DMS 273 (cell line): ENCODE measurements around the gene NOL4L.

Experiments
- DNase-seq: peaks from one replicate; lab custom pipeline; 2025; ENCODE audit not compliant: unreplicated experiment; lab: John Stamatoyannopoulos, UW

Gene NOL4L

DNA sequence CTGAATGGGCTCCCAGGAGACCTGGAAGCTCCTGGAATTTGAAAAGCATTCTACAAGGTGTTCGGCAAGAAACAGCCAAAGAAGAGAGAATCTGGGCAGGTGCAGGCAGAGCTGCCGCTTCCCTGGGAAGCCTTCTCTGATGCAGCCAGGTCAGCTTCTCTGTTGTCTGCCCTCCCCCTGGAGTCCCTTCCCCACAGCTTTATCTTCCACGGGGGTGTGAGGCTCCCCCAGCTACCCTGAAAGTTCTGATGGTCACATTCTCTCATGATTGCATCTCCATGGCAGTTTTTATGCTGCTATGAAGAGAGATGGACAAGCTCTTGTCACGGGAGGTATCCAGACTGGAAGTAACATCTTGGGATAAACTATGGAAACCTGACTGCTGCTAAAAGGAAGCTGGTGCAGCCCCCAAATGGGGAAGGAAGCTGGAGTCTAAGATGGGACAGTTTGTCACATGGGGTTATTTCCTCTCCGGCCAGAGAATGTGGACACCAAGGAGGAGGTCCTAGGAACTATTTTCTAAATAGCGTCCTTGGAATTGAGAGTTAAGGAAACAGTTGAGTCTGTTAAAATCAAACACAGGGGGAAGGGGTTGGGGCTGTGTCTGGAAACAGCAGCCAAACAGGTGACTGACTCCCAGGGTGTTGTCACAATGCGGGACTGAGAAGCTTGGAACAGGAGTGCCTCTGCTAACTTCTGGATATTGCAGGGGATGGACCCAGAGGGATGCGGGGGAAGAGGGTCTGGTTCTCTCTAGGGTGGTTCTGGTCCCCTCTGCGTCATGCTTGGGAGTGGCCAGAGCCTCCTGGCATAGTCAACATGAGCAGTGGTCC lies 135.9 kb downstream of the NOL4L start:
- DNase-seq: no peak

DNA sequence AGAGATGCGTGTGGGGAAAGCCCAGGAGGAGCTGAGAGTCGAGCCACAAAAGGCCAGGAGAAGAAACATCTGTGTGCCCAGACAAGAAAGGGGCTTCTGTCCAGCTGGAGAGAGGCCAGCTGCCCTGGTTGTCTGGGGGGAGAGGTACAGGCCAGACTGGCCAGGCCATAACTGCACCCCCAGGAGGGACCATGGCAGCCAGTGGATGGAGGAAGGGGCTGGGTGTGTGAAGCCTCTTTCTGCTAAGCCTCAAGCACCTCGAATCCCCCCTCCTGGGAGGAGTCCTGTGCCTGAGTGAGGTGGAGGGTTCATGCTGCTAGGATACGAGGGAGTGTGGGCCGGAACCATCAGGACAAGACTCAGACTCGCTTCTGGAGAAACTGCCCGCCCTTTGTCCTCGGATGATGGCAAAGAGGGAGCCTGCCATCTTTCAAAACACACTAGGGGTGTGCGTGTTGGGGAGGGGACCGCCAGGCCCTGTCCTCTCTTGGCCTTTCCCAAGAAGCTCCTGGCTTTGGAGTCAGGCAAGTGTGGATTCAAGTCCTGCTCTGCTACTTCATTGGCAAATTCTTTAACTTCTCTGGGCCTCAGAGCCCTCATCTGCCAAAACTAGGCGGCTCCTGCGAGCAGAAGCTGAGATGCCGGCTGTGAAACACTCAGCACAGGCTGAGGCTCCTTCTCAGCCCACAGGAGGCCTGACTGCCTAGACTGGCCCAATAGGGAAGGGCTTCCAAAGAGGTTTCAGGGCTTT lies 136.7 kb downstream of the NOL4L start:
- DNase-seq: no peak

- no peak for DNase-seq
These were observed 137.8 kb downstream of the NOL4L start for GRCh38 chr20:32447136-32448027.

- no peak for DNase-seq
These were observed 138.6 kb downstream of the NOL4L start for GRCh38 chr20:32446301-32447100.

GRCh38 chr20:32445539-32446273 lies 139.4 kb downstream of the NOL4L start:
- DNase-seq: no peak

- DNase-seq: no peak
These were observed 140.5 kb downstream of the NOL4L start for GRCh38 chr20:32444474-32445220.

DNA sequence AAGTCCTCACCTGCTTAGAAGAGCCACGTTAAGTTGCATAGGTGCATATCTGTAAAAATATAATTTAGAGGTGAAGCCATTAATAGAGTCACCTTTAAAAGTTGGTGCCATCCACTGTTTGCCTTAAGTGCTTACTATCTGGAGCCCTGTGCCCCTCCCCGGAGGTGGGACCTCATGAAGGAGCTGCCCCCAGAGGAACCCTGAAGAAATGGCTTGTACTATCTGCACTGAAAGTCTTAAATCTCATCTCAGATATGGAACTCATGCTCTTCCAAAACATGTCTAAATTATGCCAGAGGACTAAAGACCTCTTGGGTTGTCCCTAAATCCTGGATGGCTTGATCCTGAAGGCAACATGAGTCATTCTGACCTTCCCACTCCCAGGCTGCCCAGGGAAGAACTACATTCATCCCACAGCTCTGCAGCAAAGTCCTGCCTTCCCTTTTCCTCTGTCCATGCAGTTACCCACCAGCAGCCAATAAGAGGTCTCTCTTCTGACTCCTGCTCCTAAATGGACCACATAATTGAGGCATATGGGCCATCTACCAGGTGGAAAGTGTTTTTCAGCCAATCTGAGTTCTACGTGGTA lies 141.7 kb downstream of the NOL4L start:
- no peak for DNase-seq

DNA sequence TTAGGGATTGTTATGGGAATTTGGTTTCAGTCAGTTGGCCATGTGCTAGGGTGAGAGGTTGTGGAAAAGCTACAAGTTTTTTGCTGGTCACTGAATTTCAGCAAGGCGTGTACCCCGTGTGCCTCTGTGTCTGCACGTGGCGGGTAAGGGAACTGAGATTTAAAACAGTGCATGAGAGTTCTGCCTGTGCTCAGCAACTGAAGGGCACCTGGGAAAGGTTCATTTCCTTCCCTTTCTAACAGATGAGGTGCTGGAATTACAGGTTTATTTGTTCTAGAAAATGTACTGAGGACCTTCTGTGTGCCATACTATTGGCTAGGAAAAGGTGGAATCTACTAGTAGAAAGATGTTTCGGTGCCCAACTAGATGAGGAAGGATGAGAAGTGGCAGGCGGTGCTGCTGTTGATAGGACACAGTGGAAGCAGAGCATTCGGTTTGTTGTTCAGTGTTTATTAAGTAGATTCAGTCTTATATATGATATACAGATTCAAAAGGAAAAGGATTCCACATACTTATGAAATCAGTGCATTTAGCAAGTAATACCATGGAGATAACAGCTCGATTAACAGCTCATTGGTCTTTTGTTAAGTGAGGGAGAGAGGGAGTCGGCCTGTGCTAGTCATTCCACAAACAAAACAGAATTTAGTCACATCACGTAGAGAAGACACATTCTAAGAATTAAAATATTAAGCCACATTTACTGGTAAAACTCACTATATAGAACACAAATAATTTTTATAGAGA lies 142.3 kb downstream of the NOL4L start:
- DNase-seq: no peak

GRCh38 chr20:32441638-32442037 lies 143.5 kb downstream of the NOL4L start:
- no peak for DNase-seq

GRCh38 chr20:32440758-32441078 lies 144.4 kb downstream of the NOL4L start:
- DNase-seq: no peak

DNA sequence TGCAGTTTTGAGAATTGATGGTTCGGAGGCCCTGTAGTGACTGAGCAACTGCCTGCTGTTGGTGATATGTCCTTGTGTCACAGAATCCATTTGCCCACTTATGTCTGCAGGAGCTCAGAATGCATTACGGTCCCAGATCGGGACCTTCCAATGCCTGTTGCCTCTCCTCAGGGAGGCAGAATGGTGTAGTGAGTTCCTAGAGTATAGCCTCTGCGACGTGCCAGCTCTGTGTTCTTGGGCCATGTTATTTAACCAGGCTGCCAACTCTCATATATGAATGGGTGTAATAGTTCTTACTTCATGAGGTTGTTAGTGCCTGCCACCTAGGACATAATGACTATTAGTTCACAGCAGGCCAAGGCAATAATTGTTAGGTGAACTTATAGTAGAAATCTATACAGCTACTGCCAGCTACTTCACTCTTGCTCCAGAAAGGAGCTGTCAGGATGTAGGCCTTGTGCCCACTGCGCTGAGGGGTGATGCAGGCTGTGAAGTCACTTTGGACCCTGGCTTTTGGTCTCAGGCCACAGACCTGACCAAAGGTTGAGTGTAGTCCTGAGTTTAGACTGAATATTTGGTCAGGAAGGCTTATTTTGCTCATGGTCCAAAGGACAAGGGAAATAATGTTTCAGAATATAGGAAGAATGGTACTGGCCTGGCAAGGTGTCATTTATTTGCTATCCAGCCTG lies 144.9 kb downstream of the NOL4L start:
- DNase-seq: no peak

GRCh38 chr20:32439132-32439829 lies 145.9 kb downstream of the NOL4L start:
- DNase-seq: no peak

- no peak for DNase-seq
These were observed 146.7 kb downstream of the NOL4L start for GRCh38 chr20:32438331-32438858.

DNA sequence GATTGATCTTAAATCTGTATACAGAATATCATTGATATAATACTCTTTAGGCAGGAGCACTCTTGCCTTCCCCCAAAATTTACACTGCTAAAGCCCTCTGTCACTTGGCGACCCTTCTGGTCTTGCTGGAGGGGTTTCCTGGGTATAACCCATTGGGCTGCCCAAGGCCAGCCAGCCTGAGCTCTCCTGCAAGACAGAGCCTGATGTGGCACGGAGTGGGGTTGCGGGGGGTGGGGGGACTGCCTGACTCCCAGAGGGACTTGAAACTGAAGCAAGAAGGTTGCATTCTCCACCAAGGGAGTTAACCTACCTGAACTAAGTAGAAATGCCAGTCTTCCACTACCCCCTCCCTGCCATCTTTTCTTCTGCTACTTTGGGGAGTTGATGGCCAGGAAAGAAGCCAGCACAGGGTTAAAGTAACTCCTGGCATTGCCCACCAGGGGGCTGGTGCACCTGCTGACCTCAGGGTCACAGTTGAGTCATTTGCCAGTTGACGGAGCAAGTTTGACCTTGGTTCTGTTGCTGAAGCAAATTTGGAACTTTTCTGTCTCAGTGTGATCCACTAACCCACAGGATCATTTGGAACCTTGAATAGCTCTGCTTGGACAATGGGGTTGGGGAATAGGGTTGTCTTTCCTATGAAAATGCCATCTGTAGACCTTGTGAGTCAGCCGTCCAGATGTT lies 147.6 kb downstream of the NOL4L start:
- peak; percentile 32 for DNase-seq

DNA sequence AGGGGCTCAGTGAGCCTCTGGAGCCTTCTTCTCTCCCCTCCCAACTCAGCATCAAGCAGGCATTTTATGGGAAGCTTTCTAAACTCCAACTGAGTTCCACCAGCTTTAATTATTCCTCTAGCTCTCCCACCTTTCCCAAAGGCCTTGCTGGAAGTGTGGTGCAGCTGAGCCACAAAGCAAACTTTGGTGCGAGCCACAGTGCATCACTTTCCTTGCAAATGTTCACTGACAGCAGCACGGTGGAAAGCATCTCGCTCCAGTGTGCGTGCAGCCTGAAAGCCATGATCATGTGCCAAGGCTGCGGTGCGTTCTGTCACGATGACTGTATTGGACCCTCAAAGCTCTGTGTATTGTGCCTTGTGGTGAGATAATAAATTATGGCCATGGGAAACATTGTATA lies 148.2 kb downstream of the NOL4L start:
- no peak for DNase-seq

DNA sequence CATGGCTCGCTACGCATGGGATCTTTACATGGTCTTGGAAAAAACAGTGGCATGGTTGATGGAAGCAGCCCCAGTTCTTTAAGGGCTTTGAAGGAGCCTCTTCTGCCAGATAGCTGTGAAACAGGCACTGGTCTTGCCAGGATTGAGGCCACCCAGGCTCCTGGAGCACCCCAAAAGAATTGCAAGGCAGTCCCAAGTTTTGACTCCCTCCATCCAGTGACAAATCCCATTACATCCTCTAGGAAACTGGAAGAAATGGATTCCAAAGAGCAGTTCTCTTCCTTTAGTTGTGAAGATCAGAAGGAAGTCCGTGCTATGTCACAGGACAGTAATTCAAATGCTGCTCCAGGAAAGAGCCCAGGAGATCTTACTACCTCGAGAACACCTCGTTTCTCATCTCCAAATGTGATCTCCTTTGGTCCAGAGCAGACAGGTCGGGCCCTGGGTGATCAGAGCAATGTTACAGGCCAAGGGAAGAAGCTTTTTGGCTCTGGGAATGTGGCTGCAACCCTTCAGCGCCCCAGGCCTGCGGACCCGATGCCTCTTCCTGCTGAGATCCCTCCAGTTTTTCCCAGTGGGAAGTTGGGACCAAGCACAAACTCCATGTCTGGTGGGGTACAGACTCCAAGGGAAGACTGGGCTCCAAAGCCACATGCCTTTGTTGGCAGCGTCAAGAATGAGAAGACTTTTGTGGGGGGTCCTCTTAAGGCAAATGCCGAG lies 148.8 kb downstream of the NOL4L start:
- no peak for DNase-seq
